NB4 (cell line): ENCODE measurements around the gene MARCO.

ENCODE experiments used
- MAX ChIP-seq: IDR thresholded peaks from 2 replicates; pipeline ENCODE4 v1.6.1; 2011; ENCODE audit warnings: low read depth, low read length
- MYC ChIP-seq: IDR thresholded peaks from 2 replicates; pipeline ENCODE4 v1.6.1; 2011; ENCODE audit warnings: low read depth, low read length
- POLR2A ChIP-seq: IDR thresholded peaks from 2 replicates; pipeline ENCODE4 v1.6.1; 2011; ENCODE audit warnings: mild to moderate bottlenecking; ENCODE audit not compliant: insufficient read length; ENCODE audit errors: extremely low read depth
- TF ChIP-seq, protein P1 (sequence below): IDR thresholded peaks from one replicate; pipeline ENCODE4 v1.5.1; 2012; ENCODE audit warnings: low read depth, low read length

- TF ChIP-seq, protein P1, sequence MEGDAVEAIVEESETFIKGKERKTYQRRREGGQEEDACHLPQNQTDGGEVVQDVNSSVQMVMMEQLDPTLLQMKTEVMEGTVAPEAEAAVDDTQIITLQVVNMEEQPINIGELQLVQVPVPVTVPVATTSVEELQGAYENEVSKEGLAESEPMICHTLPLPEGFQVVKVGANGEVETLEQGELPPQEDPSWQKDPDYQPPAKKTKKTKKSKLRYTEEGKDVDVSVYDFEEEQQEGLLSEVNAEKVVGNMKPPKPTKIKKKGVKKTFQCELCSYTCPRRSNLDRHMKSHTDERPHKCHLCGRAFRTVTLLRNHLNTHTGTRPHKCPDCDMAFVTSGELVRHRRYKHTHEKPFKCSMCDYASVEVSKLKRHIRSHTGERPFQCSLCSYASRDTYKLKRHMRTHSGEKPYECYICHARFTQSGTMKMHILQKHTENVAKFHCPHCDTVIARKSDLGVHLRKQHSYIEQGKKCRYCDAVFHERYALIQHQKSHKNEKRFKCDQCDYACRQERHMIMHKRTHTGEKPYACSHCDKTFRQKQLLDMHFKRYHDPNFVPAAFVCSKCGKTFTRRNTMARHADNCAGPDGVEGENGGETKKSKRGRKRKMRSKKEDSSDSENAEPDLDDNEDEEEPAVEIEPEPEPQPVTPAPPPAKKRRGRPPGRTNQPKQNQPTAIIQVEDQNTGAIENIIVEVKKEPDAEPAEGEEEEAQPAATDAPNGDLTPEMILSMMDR, result no peak
- TF ChIP-seq MAX (no peak), POLR2A (no peak), MYC (no peak)
These were observed 80.7 kb downstream of the MARCO start for GRCh38 chr2:119022678-119023077.
